ENCODE data around the gene MIS12.

The MIS12 gene
- total RNA-seq: 59.9 to 77.6 reads per million in 2 experiments

- peak; percentile 99 for DNase-seq (ENCODE audit: low read depth)
These were observed at the start of gene MIS12 for GRCh38 chr17:5486206-5487124. Gene MIS12 (plus strand): TSS chr17:5486566. CDS start chr17:5488863, 2,297 bp downstream.

DNA sequence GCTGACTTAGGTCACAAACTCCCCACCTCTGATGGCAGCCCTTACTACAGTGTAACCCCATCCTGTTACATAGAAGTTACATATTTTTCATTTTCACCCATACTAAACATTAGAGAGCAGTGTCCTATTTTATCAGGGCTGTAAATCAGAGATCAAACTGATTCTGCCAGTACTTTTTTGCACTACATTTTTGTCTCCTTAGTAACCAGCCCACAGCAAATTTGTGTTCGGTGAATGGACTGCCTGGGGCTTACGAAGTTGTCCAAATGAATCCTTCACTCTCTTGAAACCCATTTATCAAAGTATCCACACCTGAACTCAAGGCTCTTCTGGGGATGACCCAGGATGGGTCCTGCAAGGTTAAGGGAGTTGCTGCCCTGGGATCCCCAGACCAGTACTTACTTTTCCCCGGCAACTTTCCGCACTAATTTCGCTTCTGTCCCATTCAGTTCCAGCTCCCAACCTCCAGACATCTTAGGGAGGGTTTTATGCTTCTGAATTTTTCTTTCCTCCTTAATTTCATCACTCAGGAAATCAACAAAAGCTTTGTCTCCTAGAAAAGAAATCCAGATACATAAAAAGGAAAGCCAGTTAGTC, 48.5 kb upstream of the MIS12 start:
- no peak for DNase-seq (ENCODE audit: low read depth)

GRCh38 chr17:5438716-5439445, 47.5 kb upstream of the MIS12 start, which contains the start of gene C1QBP:
Gene C1QBP (minus strand): TSS chr17:5439155. CDS start chr17:5439073, 82 bp downstream.
- DNase-seq (ENCODE audit: low read depth): peak; percentile 87

DNA sequence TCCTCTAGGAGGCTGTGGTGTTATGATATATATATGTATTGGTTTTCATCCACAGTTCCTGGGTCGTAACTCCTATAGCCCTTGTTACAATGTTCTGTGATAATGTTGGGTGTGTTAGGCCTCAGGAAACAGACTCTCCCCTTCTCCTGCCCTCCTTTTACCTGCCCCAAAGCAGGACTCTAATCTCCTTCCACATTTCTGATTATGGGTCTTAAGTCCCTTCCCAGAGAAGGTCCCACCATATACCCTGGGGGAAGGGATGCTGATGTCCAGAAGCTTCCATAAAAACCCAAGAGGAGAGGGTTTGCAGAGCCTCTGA, 47.0 kb upstream of the MIS12 start:
- DNase-seq (ENCODE audit: low read depth): no peak

- DNase-seq (ENCODE audit: low read depth): no peak
These were observed 42.6 kb upstream of the MIS12 start for GRCh38 chr17:5443728-5444127.

GRCh38 chr17:5444209-5444608, 42.2 kb upstream of the MIS12 start:
- DNase-seq (ENCODE audit: low read depth): no peak

- no peak for DNase-seq (ENCODE audit: low read depth)
These were observed 39.6 kb upstream of the MIS12 start for GRCh38 chr17:5446786-5447185.

GRCh38 chr17:5464717-5465507, 21.5 kb upstream of the MIS12 start:
- DNase-seq (ENCODE audit: low read depth): no peak

DNA sequence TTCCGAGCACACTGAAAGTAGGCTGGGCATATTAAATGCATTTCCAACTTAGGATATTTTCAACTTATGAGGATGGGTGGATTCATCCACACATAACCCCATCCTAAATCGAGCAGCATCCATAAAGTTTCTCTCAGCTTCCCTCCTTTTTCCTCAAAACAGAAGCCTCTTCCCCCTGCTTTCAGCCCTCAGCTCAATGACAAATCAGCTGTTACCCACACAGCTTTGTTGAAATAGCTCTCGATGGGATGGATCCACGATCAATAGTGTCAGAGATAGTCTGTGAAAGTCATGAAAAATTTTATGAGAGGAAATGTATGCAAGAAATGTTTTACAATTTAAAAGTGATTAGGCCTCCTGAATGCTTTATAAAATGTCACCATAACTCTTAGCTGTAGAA, 20.1 kb upstream of the MIS12 start:
- no peak for DNase-seq (ENCODE audit: low read depth)

DNA sequence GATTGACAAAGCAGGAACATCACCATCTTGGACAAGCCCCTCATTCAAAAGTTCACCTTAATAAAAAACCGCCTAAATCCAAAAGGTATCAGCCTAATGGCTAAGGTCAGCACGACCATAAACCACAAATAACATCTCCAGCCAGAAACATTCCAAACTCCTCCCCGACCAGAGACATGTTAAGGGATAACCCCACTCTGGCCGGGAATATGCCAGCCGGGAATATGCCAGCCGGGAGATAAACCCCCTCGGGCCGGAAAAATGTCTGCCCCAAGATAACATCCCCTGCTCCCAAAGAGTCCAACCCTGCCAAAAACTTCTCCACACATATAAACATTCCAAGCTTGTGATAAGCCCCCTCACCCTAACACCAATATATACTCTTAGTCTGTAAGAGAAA, 18.9 kb upstream of the MIS12 start:
- no peak for DNase-seq (ENCODE audit: low read depth)

DNA sequence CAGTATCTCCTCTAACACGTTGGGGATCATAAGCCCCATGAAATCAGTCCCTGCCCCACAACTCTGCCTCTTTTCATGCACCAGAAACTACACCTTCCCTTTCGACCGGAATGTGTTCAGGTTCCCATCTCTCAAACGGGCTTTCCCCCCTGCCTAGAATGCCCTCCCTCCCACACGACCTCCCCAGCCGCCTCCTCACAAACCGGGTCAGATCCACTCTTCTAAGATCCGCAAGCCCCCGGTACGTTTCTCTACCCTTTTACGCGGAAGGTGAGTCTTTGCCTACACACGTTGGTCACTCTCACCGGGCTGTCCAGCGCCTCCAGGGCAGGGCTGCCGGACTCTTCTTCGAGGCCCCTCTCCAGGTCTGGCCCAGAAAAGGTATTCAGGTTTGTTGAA, 18.3 kb upstream of the MIS12 start:
- no peak for DNase-seq (ENCODE audit: low read depth)

GRCh38 chr17:5472511-5472910, 13.9 kb upstream of the MIS12 start:
- DNase-seq (ENCODE audit: low read depth): no peak

DNA sequence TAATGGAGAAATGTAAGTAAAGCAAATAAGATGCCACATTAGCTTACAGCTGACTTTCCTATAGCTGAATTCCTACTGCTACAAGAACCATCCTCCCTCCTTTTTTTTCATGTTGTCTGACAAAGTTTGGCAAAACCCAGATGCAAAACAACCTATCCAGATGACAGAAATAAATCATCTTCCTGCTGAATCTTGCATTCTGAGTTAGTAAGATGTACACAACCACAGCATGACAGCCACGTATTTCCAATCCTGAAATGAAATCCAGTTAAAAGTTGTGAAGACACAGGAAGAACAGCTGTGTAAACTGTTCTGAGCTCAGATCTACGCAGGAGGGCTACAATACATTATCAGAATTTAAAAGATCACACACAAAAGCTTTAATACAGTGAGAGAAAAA, 12.5 kb upstream of the MIS12 start:
- DNase-seq (ENCODE audit: low read depth): no peak

DNA sequence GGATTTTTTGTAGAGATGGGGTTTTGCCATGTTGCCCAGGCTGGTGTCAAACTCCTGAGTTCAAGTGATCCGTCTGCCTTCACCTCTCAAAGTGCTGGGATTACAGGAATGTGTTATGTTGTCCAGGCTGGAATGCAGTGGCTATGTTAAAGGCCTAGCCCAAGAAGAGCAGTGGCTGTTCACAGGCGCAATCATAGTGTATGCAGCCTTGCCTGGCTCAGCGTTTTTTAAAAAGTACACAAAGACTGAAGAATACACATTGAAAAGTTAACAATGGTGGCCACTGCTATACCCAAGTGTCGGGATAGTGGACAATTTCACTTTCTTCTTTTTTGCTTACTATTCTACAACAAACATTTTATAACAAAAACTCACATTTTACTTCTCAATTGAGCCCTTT, 7.4 kb upstream of the MIS12 start:
- DNase-seq (ENCODE audit: low read depth): no peak

- DNase-seq (ENCODE audit: low read depth): no peak
These were observed 5.4 kb upstream of the MIS12 start for GRCh38 chr17:5480962-5481361.

DNA sequence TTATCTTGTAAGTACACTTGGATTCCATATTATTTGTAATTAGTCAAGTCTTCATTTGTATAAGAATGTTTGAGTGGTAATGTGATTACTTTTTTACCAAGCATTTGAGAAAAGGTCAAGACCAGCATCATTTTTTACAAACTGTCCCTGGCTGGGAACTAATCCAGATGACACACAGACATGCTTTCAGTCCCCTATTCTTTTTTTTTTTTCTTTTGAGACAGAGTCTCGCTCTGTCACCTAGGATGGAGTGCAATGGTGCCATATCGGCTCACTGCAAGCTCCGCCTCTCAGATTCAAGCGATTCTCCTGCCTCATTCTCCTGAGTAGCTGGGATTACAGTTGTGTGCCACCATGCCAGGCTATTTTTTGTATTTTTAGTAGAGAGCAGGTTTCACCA, 4.9 kb upstream of the MIS12 start:
- no peak for DNase-seq (ENCODE audit: low read depth)

- no peak for DNase-seq (ENCODE audit: low read depth)
These were observed 828 bp upstream of the MIS12 start, which contains the start of gene DERL2 for GRCh38 chr17:5485270-5486205. Gene DERL2 (minus strand): TSS chr17:5486178. CDS start chr17:5486161, 17 bp downstream.

DNA sequence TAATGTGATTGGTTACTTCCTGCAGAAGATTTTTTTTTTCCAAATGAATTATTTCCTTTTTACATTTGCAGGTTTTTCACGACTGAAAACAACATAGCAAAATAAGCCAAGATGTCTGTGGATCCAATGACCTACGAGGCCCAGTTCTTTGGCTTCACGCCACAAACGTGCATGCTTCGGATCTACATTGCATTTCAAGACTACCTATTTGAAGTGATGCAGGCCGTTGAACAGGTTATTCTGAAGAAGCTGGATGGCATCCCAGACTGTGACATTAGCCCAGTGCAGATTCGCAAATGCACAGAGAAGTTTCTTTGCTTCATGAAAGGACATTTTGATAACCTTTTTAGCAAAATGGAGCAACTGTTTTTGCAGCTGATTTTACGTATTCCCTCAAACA, 2.4 kb downstream of the MIS12 start:
- no peak for DNase-seq (ENCODE audit: low read depth)

DNA sequence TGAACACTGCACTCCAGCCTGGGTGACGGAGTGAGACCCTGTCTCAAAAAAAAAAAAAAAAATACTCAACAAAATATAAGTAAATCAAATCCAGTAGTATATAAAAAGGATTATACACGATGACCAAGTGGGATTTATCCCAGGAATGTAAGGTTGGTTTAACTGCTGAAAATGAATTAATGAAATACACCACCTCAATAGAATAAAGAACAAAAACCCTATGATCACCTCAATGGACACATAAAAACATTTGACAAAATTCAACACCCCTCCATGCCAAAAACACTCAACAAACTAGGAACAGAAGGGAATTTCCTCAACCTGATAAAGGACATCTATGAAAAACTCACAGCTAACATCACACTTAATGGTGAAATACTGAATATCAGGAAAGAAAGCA, 6.6 kb downstream of the MIS12 start:
- DNase-seq (ENCODE audit: low read depth): no peak

- no peak for DNase-seq (ENCODE audit: low read depth)
These were observed 13.3 kb downstream of the MIS12 start for GRCh38 chr17:5499476-5500231.
